Kidney (tissue), 14 donors: ENCODE measurements around the gene RAMP3. TPM values are rescaled to one million over a fixed set of nuclear protein-coding genes. Genes with fewer than 3 reads are reported as not detected.

Source experiments
- DNase-seq, 5 donors: peaks; one replicate each; pipeline ENCODE4 v3.0.0-alpha.2; 2013 to 2020
- FAIRE-seq: peaks from 2 replicates; lab custom pipeline; 2012; peaks lifted over from hg19 to GRCh38; lab: Jason Lieb, UNC
- H3K27ac ChIP-seq, 2 donors: one replicate each; pipeline ENCODE4 v1.7.0; 2013; ENCODE audit warnings: low read depth in 2 of 2, low read length in 2 of 2, inconsistent platforms in 1 of 2
- H3K27me3 ChIP-seq: one replicate; pipeline ENCODE4 v1.7.1; 2013; ENCODE audit warnings: low read length, inconsistent platforms; ENCODE audit not compliant: control insufficient read depth, insufficient read depth
- H3K36me3 ChIP-seq, 3 donors: one replicate each; pipeline versions ENCODE4 v1.7.0 to v1.7.1; 2013; ENCODE audit warnings: low read length in 3 of 3, control low read depth in 1 of 3, inconsistent platforms in 1 of 3; ENCODE audit not compliant: insufficient read depth in 3 of 3, control insufficient read depth in 2 of 3
- H3K4me1 ChIP-seq, 3 donors: one replicate each; pipeline versions ENCODE4 v1.7.0 to v1.7.1; 2013; ENCODE audit warnings: low read length in 3 of 3, inconsistent platforms in 1 of 3, low read depth in 1 of 3; ENCODE audit not compliant: control insufficient read depth in 2 of 3, insufficient read depth in 2 of 3
- H3K4me3 ChIP-seq, 3 donors: one replicate each; pipeline versions ENCODE4 v1.7.0 to v1.8.1; 2013; ENCODE audit warnings: low read length in 3 of 3, control low read depth in 1 of 3, inconsistent platforms in 1 of 3
- H3K9ac ChIP-seq, 3 donors: one replicate each; pipeline versions ENCODE4 v1.7.0 to v1.7.1; 2013; ENCODE audit warnings: low read length in 3 of 3, control low read depth in 1 of 3, inconsistent platforms in 1 of 3
- H3K9me3 ChIP-seq, 3 donors: one replicate each; pipeline versions ENCODE4 v1.7.0 to v1.7.1; 2013; ENCODE audit warnings: low read length in 3 of 3, control low read depth in 1 of 3, inconsistent platforms in 1 of 3; ENCODE audit not compliant: control insufficient read depth in 2 of 3, insufficient read depth in 1 of 3
- CTCF ChIP-seq: IDR thresholded peaks from 3 replicates; pipeline ENCODE4 v1.5.1; 2012; ENCODE audit warnings: mild to moderate bottlenecking, moderate library complexity, borderline replicate concordance; ENCODE audit not compliant: insufficient read depth; ENCODE audit errors: extremely low read depth
- intact Hi-C: fragments of 100-400 bp; cut with DNase I; formaldehyde crosslinking; loops from one replicate; pipeline ENCODE4 v1.11.1; 2022
- polyA plus RNA-seq: library from polyadenylated mRNA; stranded (reverse); fragments of 350-450 nt; fragmentation: Illumina TruSeq; extraction: RNeasy Lipid Tissue Mini Kit (QIAGEN cat#74804); gene quantifications from one replicate; pipeline ENCODE4 v1.2.3, GENCODE V29; 2014; ENCODE audit warnings: low read depth, low replicate concordance; ENCODE audit not compliant: insufficient read depth
- total RNA-seq: library from RNA; stranded (reverse); fragmentation: NEBNext Ultra II Directional; extraction: Animal tissue kit (Norgen Biotek cat#: 25700); gene quantifications from one replicate; pipeline ENCODE4 v1.2.1, GENCODE V29; 2021
- donor health status: control.
- donor health status: control.
- donor health status: control.
- donor health status: control.
- donor health status: control.
- donor health status: DM: yes; HTN: yes; CAD: no.
- donor health status: Normal renal cell carcinoma (clear cell type).

The RAMP3 gene
- total and polyA plus RNA-seq, 2 donors from 2014 or later = 82.6 to 168 TPM

DNA sequence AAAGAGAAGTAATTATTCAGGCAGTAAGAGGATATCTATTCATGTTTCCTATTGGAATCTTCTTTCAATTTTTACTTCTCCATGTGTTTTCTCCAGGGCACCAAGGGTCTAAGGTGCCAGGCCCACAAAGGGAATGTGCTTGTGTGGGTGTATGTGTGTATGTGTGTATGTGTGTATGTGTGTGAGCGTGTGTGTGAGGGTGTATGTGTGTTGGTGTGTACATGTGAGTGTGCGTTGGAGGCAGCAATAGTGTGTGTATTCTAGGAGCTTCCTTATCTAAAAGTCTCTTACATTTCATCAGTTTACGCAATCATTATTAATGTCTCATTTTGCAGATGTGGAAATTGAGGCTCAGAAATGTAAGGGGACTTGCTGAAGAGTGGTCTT is 28.3 kb downstream of the RAMP3 start:
- TF ChIP-seq CTCF = no peak
- no peaks in the 10 kb centered on the region for H3K27me3 ChIP-seq
- no peak overlapping the region for H3K4me3 ChIP-seq
- H3K9me3 ChIP-seq = no peaks in the 10 kb centered on the region
- DNase-seq (peak in 1 of 5 donors; percentile 7), FAIRE-seq (no peak)
- no peak overlapping the region for H3K9ac ChIP-seq
- no peak overlapping the region for H3K27ac ChIP-seq
- H3K4me1 ChIP-seq = no peaks in the 10 kb centered on the region
- intact Hi-C loops = no loop called here
- H3K36me3 ChIP-seq = no peaks in the 10 kb centered on the region

GRCh38 chr7:45186261-45186813 is 28.7 kb downstream of the RAMP3 start:
- no peaks in the 10 kb centered on the region for H3K4me1 ChIP-seq
- no peaks in the 10 kb centered on the region for H3K27me3 ChIP-seq
- H3K4me3 ChIP-seq = no peak overlapping the region
- H3K9me3 ChIP-seq = no peaks in the 10 kb centered on the region
- no peak overlapping the region for H3K9ac ChIP-seq
- no peaks in the 10 kb centered on the region for H3K36me3 ChIP-seq
- FAIRE-seq (no peak), DNase-seq (peak in 1 of 5 donors; percentile 44)
- TF ChIP-seq CTCF = no peak
- no peak overlapping the region for H3K27ac ChIP-seq
- intact Hi-C loops = no loop called here

DNA sequence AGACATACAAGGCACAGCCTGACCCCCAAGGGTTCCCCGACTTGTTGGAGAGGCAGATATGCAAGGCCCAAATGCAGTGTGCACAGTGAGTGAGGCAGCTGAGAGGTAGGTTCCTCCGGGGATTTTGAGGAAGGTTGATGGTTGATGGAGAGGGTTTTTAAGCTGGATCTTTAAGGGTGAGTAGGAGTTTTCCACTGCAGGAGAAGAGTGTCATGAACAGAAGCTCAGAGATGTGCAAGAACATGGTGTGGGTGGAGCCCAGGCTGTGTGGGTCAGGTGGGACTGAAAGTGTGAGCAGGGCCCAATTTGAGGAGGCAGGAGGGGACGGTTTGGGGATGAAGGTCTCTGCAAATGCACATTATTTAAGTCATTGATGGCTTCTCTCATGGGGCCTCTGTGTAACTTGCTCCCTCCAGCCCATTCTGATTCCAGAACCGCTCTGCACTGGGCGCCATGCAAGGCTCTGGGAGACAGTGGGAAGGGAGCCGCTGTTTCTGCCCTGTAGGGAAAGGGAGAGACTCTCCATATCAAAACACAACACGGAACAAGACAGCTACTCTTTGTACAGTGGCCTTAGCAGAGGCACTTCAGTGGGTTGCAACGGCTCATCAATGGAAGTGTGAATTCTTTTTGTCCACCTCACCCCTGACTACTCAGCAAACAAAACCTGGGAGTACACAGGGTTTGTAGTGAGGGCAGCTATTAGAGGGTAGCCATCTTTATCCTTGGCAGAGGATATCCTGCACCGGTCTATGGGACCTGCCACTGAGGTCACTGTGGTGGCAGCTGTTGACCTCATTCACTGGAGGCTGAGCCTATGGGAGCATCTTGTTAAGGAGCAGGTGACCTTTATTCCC is 29.7 kb downstream of the RAMP3 start:
- Histone ChIP-seq H3K27me3 (no peaks in the 10 kb centered on the region), H3K9me3 (no peaks in the 10 kb centered on the region), H3K36me3 (no peaks in the 10 kb centered on the region), H3K27ac (no peak overlapping the region), H3K9ac (no peak overlapping the region), H3K4me3 (no peak overlapping the region), H3K4me1 (no peaks in the 10 kb centered on the region)
- TF ChIP-seq CTCF = no peak
- intact Hi-C loops = no loop called here
- FAIRE-seq (no peak), DNase-seq (peak in 1 of 5 donors; percentile 34)
